Large intestine (tissue), 3 donors: Measurements from ENCODE around the gene SLC34A3. TPM values are rescaled to one million over a fixed set of nuclear protein-coding genes. Genes with fewer than 3 reads are reported as not detected.
A peak's percentile ranks its signal among the peaks of the same experiment; 100 is the strongest.

Experiments used
- DNase-seq, 2 donors: peaks; one replicate each; pipeline versions ENCODE4 v3.0.0 to v3.0.0-alpha.2; 2013
- H3K27ac ChIP-seq: one replicate; pipeline ENCODE4 v1.5.1; 2013; ENCODE audit warnings: low read length
- H3K27me3 ChIP-seq: 2 replicates; pipeline ENCODE4 v1.6.1; 2013; ENCODE audit warnings: low read length; ENCODE audit not compliant: control insufficient read depth, insufficient read depth
- H3K36me3 ChIP-seq: 2 replicates; pipeline ENCODE4 v1.6.1; 2013; ENCODE audit warnings: low read length; ENCODE audit not compliant: control insufficient read depth, insufficient read depth
- H3K4me1 ChIP-seq: one replicate; pipeline ENCODE4 v1.6.1; 2013; ENCODE audit warnings: low read length; ENCODE audit not compliant: control insufficient read depth, insufficient read depth
- H3K4me3 ChIP-seq: one replicate; pipeline ENCODE4 v1.5.1; 2013; ENCODE audit warnings: low read length
- H3K9me3 ChIP-seq: one replicate; pipeline ENCODE4 v1.6.1; 2013; ENCODE audit warnings: mild to moderate bottlenecking, low read depth, low read length, moderate library complexity; ENCODE audit not compliant: control insufficient read depth
- WGBS: methylation state at CpG from one replicate; pipeline ENCODE4 v1.1.5; 2013; ENCODE audit warnings: low lambda C conversion rate; ENCODE audit not compliant: insufficient coverage; 5-methylcytosine and 5-hydroxymethylcytosine counted together
- polyA plus RNA-seq: library from polyadenylated mRNA; unstranded; fragments of 120-200 nt; gene quantifications from one replicate; pipeline ENCODE4 v1.2.1, GENCODE V29; 2013

SLC34A3 gene
- polyA plus RNA-seq, 1 donor: 36.9 TPM

GRCh38 chr9:137188490-137189296 lies 42.0 kb upstream of the SLC34A3 start, which contains the start of the genes ANAPC2 and SSNA1:
ANAPC2 (minus strand) TSS chr9:137188560; CDS start chr9:137188532, 28 bp downstream.
SSNA1 (plus strand) TSS chr9:137188676; CDS start chr9:137188727, 51 bp downstream.
- Histone ChIP-seq H3K4me3 (peak within 1 kb of the TSS; percentile 100), H3K36me3 (peaks cover 71% of the 10 kb centered on the region), H3K27ac (peak within 1 kb of the TSS; percentile 82), H3K27me3 (no peaks in the 10 kb centered on the region), H3K4me1 (peaks cover 38% of the 10 kb centered on the region), H3K9me3 (no peaks in the 10 kb centered on the region)
- WGBS: no CpG with 5 or more reads among the region's 98 CpGs
- DNase-seq: peak; percentile 96 to 98

- peaks cover 41% of the 10 kb centered on the region for H3K4me1 ChIP-seq
Observed at GRCh38 chr9:137189297-137190295, 41.1 kb upstream of the SLC34A3 start.

GRCh38 chr9:137190315-137190856 lies 40.3 kb upstream of the SLC34A3 start:
- Histone ChIP-seq H3K4me1 (peaks cover 48% of the 10 kb centered on the region), H3K4me3 (peak overlapping the region; percentile 100)
- no CpG with 5 or more reads among the region's 9 CpGs for WGBS

More at GRCh38 chr9:137189297-137190295, 41.1 kb upstream of the SLC34A3 start:
- Histone ChIP-seq H3K4me3 (peak overlapping the region; percentile 100), H3K36me3 (peaks cover 65% of the 10 kb centered on the region), H3K27ac (peak overlapping the region; percentile 82), H3K27me3 (no peaks in the 10 kb centered on the region), H3K9me3 (no peaks in the 10 kb centered on the region)
- DNase-seq: no peak
- WGBS: no CpG with 5 or more reads among the region's 23 CpGs

GRCh38 chr9:137191245-137191644 lies 39.5 kb upstream of the SLC34A3 start:
- peaks cover 56% of the 10 kb centered on the region for H3K4me1 ChIP-seq
- no peak overlapping the region for H3K27ac ChIP-seq
- no CpG with 5 or more reads among the region's 3 CpGs for WGBS

More at GRCh38 chr9:137190315-137190856, 40.3 kb upstream of the SLC34A3 start:
- Histone ChIP-seq H3K27me3 (no peaks in the 10 kb centered on the region), H3K27ac (no peak overlapping the region), H3K9me3 (no peaks in the 10 kb centered on the region), H3K36me3 (peaks cover 57% of the 10 kb centered on the region)
- no peak for DNase-seq

GRCh38 chr9:137191691-137192447 lies 38.8 kb upstream of the SLC34A3 start:
- H3K4me1 ChIP-seq: peaks cover 56% of the 10 kb centered on the region
- no peak for DNase-seq
- no peaks in the 10 kb centered on the region for H3K27me3 ChIP-seq
- H3K4me3 ChIP-seq: no peak overlapping the region
- no peaks in the 10 kb centered on the region for H3K9me3 ChIP-seq
- H3K36me3 ChIP-seq: peaks cover 43% of the 10 kb centered on the region
- H3K27ac ChIP-seq: no peak overlapping the region
- WGBS: no CpG with 5 or more reads among the region's 22 CpGs

More at GRCh38 chr9:137191245-137191644, 39.5 kb upstream of the SLC34A3 start:
- Histone ChIP-seq H3K4me3 (no peak overlapping the region), H3K36me3 (peaks cover 50% of the 10 kb centered on the region), H3K9me3 (no peaks in the 10 kb centered on the region), H3K27me3 (no peaks in the 10 kb centered on the region)
- no peak for DNase-seq

- peaks cover 56% of the 10 kb centered on the region for H3K4me1 ChIP-seq
- no CpG with 5 or more reads among the region's 10 CpGs for WGBS
- DNase-seq: no peak
Observed at GRCh38 chr9:137192448-137192780, 38.3 kb upstream of the SLC34A3 start.

GRCh38 chr9:137192859-137193258 lies 37.8 kb upstream of the SLC34A3 start:
- peaks cover 40% of the 10 kb centered on the region for H3K36me3 ChIP-seq
- no peak for DNase-seq
- H3K4me1 ChIP-seq: peaks cover 57% of the 10 kb centered on the region
- WGBS: no CpG with 5 or more reads among the region's 2 CpGs
- H3K27ac ChIP-seq: no peak overlapping the region
- H3K27me3 ChIP-seq: no peaks in the 10 kb centered on the region
- H3K4me3 ChIP-seq: no peak overlapping the region
- H3K9me3 ChIP-seq: no peaks in the 10 kb centered on the region

More at GRCh38 chr9:137192448-137192780, 38.3 kb upstream of the SLC34A3 start:
- Histone ChIP-seq H3K36me3 (peaks cover 40% of the 10 kb centered on the region), H3K9me3 (no peaks in the 10 kb centered on the region), H3K27me3 (no peaks in the 10 kb centered on the region), H3K27ac (no peak overlapping the region), H3K4me3 (no peak overlapping the region)

GRCh38 chr9:137193771-137194170 lies 36.9 kb upstream of the SLC34A3 start:
- no CpG with 5 or more reads among the region's 14 CpGs for WGBS
- Histone ChIP-seq H3K36me3 (peaks cover 40% of the 10 kb centered on the region), H3K9me3 (no peaks in the 10 kb centered on the region), H3K27me3 (no peaks in the 10 kb centered on the region), H3K27ac (no peak overlapping the region), H3K4me1 (peaks cover 65% of the 10 kb centered on the region), H3K4me3 (no peak overlapping the region)
- DNase-seq: no peak

GRCh38 chr9:137194388-137194787 lies 36.3 kb upstream of the SLC34A3 start:
- no peak overlapping the region for H3K27ac ChIP-seq
- no CpG with 5 or more reads among the region's 16 CpGs for WGBS
- peaks cover 40% of the 10 kb centered on the region for H3K36me3 ChIP-seq
- H3K4me3 ChIP-seq: no peak overlapping the region
- H3K4me1 ChIP-seq: peaks cover 69% of the 10 kb centered on the region
- H3K9me3 ChIP-seq: no peaks in the 10 kb centered on the region
- no peaks in the 10 kb centered on the region for H3K27me3 ChIP-seq
- no peak for DNase-seq
